H9 (cell line): Measurements from ENCODE around the gene PBX1. TPM values are rescaled to one million over a fixed set of nuclear protein-coding genes. Genes with fewer than 3 reads are reported as not detected.

Experiments
- DNase-seq: peaks from one replicate; pipeline ENCODE4 v3.0.0-alpha.2; 2017
- H2AFZ ChIP-seq: one replicate; pipeline ENCODE4 v1.6.1; 2013; ENCODE audit warnings: mild to moderate bottlenecking, low read length, control low read depth, moderate library complexity
- H2AK5ac ChIP-seq: 2 replicates; pipeline ENCODE4 v1.6.1; 2013; ENCODE audit warnings: low read length, control low read depth, mixed read lengths; ENCODE audit not compliant: insufficient read length
- H2BK120ac ChIP-seq: one replicate; pipeline ENCODE4 v1.6.1; 2013; ENCODE audit warnings: low read depth, mild to moderate bottlenecking, low read length, control low read depth, inconsistent platforms; ENCODE audit not compliant: poor library complexity, severe bottlenecking
- H2BK12ac ChIP-seq: 2 replicates; pipeline ENCODE4 v1.6.1; 2013; ENCODE audit warnings: low read length, control low read depth, mixed read lengths, low read depth; ENCODE audit not compliant: insufficient read length
- H2BK15ac ChIP-seq: 2 replicates; pipeline ENCODE4 v1.6.1; 2013; ENCODE audit warnings: low read depth, low read length, control low read depth
- H2BK20ac ChIP-seq: one replicate; pipeline ENCODE4 v1.6.1; 2013; ENCODE audit warnings: low read depth, mild to moderate bottlenecking, low read length, control low read depth, inconsistent platforms; ENCODE audit not compliant: poor library complexity, severe bottlenecking
- H2BK5ac ChIP-seq: 2 replicates; pipeline ENCODE4 v1.6.1; 2013; ENCODE audit warnings: low read length, control low read depth, mixed read lengths; ENCODE audit not compliant: insufficient read length
- H3K14ac ChIP-seq: 2 replicates; pipeline ENCODE4 v1.6.1; 2013; ENCODE audit warnings: low read length, control low read depth; ENCODE audit not compliant: insufficient read depth
- H3K18ac ChIP-seq: 2 replicates; pipeline ENCODE4 v1.6.1; 2013; ENCODE audit warnings: low read depth, mild to moderate bottlenecking, mixed read lengths, low read length, control low read depth; ENCODE audit not compliant: insufficient read length
- H3K23ac ChIP-seq: 2 replicates; pipeline ENCODE4 v1.6.1; 2013; ENCODE audit warnings: low read length, control low read depth, mixed read lengths, low read depth; ENCODE audit not compliant: insufficient read length
- H3K23me2 ChIP-seq: 2 replicates; pipeline ENCODE4 v1.6.1; 2013; ENCODE audit warnings: low read depth, mild to moderate bottlenecking, mixed read lengths, low read length, control low read depth; ENCODE audit not compliant: insufficient read length, poor library complexity, severe bottlenecking
- H3K27ac ChIP-seq: 2 replicates; pipeline ENCODE4 v1.5.1; 2013; ENCODE audit warnings: low read length, control low read depth, mixed read lengths, low read depth; ENCODE audit not compliant: insufficient read length
- H3K27me3 ChIP-seq: 2 replicates; pipeline ENCODE4 v1.6.1; 2013; ENCODE audit warnings: low read length, control low read depth, inconsistent platforms; ENCODE audit not compliant: insufficient read depth
- H3K4ac ChIP-seq: 2 replicates; pipeline ENCODE4 v1.6.1; 2013; ENCODE audit warnings: low read depth, mild to moderate bottlenecking, control low read depth, inconsistent platforms, low read length, moderate library complexity
- H3K4me1 ChIP-seq: 2 replicates; pipeline ENCODE4 v1.6.1; 2013; ENCODE audit warnings: low read length, control low read depth, inconsistent platforms; ENCODE audit not compliant: insufficient read depth
- H3K4me2 ChIP-seq: 2 replicates; pipeline ENCODE4 v1.6.1; 2013; ENCODE audit warnings: low read length, control low read depth, mixed read lengths; ENCODE audit not compliant: insufficient read length, insufficient read depth
- H3K56ac ChIP-seq: 2 replicates; pipeline ENCODE4 v1.6.1; 2013; ENCODE audit warnings: low read depth, mild to moderate bottlenecking, mixed read lengths, low read length, control low read depth; ENCODE audit not compliant: insufficient read length
- H3K79me1 ChIP-seq: 2 replicates; pipeline ENCODE4 v1.6.1; 2013; ENCODE audit warnings: low read depth, mild to moderate bottlenecking, moderate library complexity, low read length, control low read depth, inconsistent platforms; ENCODE audit not compliant: insufficient read depth, poor library complexity, severe bottlenecking
- H3K79me2 ChIP-seq: 2 replicates; pipeline ENCODE4 v1.6.1; 2013; ENCODE audit warnings: low read length, control low read depth, inconsistent platforms; ENCODE audit not compliant: insufficient read depth
- H3K9ac ChIP-seq: 2 replicates; pipeline ENCODE4 v1.6.1; 2013; ENCODE audit warnings: low read length, control low read depth, mixed read lengths; ENCODE audit not compliant: insufficient read length; ENCODE audit errors: extremely low read depth
- H3K9me3 ChIP-seq: one replicate; pipeline ENCODE4 v1.6.1; 2013; ENCODE audit warnings: low read depth, low read length, inconsistent platforms; ENCODE audit not compliant: control insufficient read depth
- H3T11ph ChIP-seq: one replicate; pipeline ENCODE4 v1.6.1; 2013; ENCODE audit warnings: mild to moderate bottlenecking, low read length, control low read depth, inconsistent platforms
- H4K20me1 ChIP-seq: one replicate; pipeline ENCODE4 v1.6.1; 2013; ENCODE audit not compliant: control insufficient read depth, insufficient read length, insufficient read depth
- H4K5ac ChIP-seq: 2 replicates; pipeline ENCODE4 v1.6.1; 2013; ENCODE audit warnings: low read depth, mild to moderate bottlenecking, mixed read lengths, low read length, control low read depth; ENCODE audit not compliant: insufficient read length
- H4K8ac ChIP-seq: replicated peaks from 2 replicates; pipeline ENCODE4 v1.6.1; 2013; ENCODE audit warnings: low read length, control low read depth, mixed read lengths, low read depth; ENCODE audit not compliant: insufficient read length
- H4K91ac ChIP-seq: 2 replicates; pipeline ENCODE4 v1.6.1; 2013; ENCODE audit warnings: low read depth, mild to moderate bottlenecking, moderate library complexity, mixed read lengths, low read length, control low read depth; ENCODE audit not compliant: insufficient read length
- H3K27ac Mint-ChIP-seq, 3 experiments: 2 replicates in 2 of 3; 3 replicates in 1 of 3; pipeline ENCODE4 v1.8.0; 2020 to 2021; ENCODE audit warnings: mixed read lengths in 3 of 3, mild to moderate bottlenecking in 1 of 3, moderate library complexity in 1 of 3
- H3K27me3 Mint-ChIP-seq: 2 replicates; pipeline ENCODE4 v1.8.0; 2021; ENCODE audit warnings: low read depth, mild to moderate bottlenecking, moderate library complexity, mixed read lengths
- H3K36me3 Mint-ChIP-seq, 3 experiments: 2 replicates in 2 of 3; 3 replicates in 1 of 3; pipeline ENCODE4 v1.8.0; 2020 to 2021; ENCODE audit warnings: low read depth in 3 of 3, mixed read lengths in 3 of 3; ENCODE audit not compliant: insufficient read depth in 1 of 3
- H3K4me1 Mint-ChIP-seq, 2 experiments: 2 replicates each; pipeline ENCODE4 v1.8.0; 2020; ENCODE audit warnings: mixed read lengths in 2 of 2
- H3K4me3 Mint-ChIP-seq, 2 experiments: 2 replicates in 1 of 2; 3 replicates in 1 of 2; pipeline ENCODE4 v1.8.0; 2020 to 2021; ENCODE audit warnings: mild to moderate bottlenecking in 2 of 2, mixed read lengths in 2 of 2, moderate library complexity in 1 of 2
- H3K9me3 Mint-ChIP-seq, 2 experiments: 2 replicates in 1 of 2; 3 replicates in 1 of 2; pipeline ENCODE4 v1.8.0; 2020; ENCODE audit warnings: mild to moderate bottlenecking in 2 of 2, mixed read lengths in 2 of 2, moderate library complexity in 1 of 2
- CTCF ChIP-seq: fragments of 200-600 bp; sonication (generic); conservative IDR thresholded peaks from 3 replicates; pipeline ENCODE4 v1.8.0; 2021; ENCODE audit warnings: antibody characterized with exemption, mild to moderate bottlenecking
- WGBS: extraction: QIAGEN DNeasy Blood & Tissue Kit; methylation state at CpG from one replicate; pipeline ENCODE4 v1.1.7; 2013; ENCODE audit warnings: missing lambda C conversion rate, low lambda C conversion rate, mixed read lengths; ENCODE audit not compliant: insufficient read length; ENCODE audit errors: extremely low coverage; 5-methylcytosine and 5-hydroxymethylcytosine counted together
- total RNA-seq: library from RNA; stranded (reverse); gene quantifications from 2 replicates; pipeline ENCODE4 v1.2.1, GENCODE V29; 2021

Gene PBX1
- total RNA-seq, 1 experiment from 2014 or later: 142 TPM

GRCh38 chr1:164654200-164654599, 95.2 kb downstream of the PBX1 start:
- H3K27me3 Mint-ChIP-seq: no peaks in the 10 kb centered on the region
- H3K27ac Mint-ChIP-seq: peak overlapping the region in 1 of 3 experiments; percentile 67; a peak in 1 of 7 replicates
- H2AK5ac ChIP-seq: no peak overlapping the region
- H2BK120ac ChIP-seq: no peak overlapping the region
- H3K9me3 Mint-ChIP-seq: no peaks in the 10 kb centered on the region
- no peak for DNase-seq
- H3T11ph ChIP-seq: no peak overlapping the region
- H2BK12ac ChIP-seq: no peak overlapping the region
- H4K5ac ChIP-seq: no peak overlapping the region
- H3K23me2 ChIP-seq: no peaks in the 10 kb centered on the region
- no peak overlapping the region for H3K4ac ChIP-seq
- no peak overlapping the region for H4K8ac ChIP-seq
- H3K36me3 Mint-ChIP-seq: peaks cover 0 to 9% (median 9%) of the 10 kb centered on the region in 3 experiments; a peak in 2 of 7 replicates
- no peaks in the 10 kb centered on the region for H3K27me3 ChIP-seq
- no peak for TF ChIP-seq CTCF
- H3K4me2 ChIP-seq: no peak overlapping the region
- no peak overlapping the region for H3K23ac ChIP-seq
- peaks cover 9% of the 10 kb centered on the region; the same call in 1 of the 2 replicates for H3K79me2 ChIP-seq
- no peak overlapping the region for H2BK5ac ChIP-seq
- peaks cover 10% of the 10 kb centered on the region for H3K4me1 ChIP-seq
- peaks cover 3% of the 10 kb centered on the region for H3K79me1 ChIP-seq
- no peaks in the 10 kb centered on the region for H4K20me1 ChIP-seq
- no peak overlapping the region for H3K4me3 Mint-ChIP-seq
- no peak overlapping the region for H3K27ac ChIP-seq
- no CpG with 5 or more reads among the region's 3 CpGs for WGBS
- no peak overlapping the region for H3K18ac ChIP-seq
- H2AFZ ChIP-seq: no peak overlapping the region
- no peak overlapping the region for H3K14ac ChIP-seq
- no peak overlapping the region for H2BK15ac ChIP-seq
- H3K56ac ChIP-seq: no peak overlapping the region
- H3K9me3 ChIP-seq: no peaks in the 10 kb centered on the region
- H2BK20ac ChIP-seq: no peak overlapping the region
- no peak overlapping the region for H3K9ac ChIP-seq
- peaks cover 40 to 63% of the 10 kb centered on the region in 2 experiments for H3K4me1 Mint-ChIP-seq
- H4K91ac ChIP-seq: no peak overlapping the region
